Body of pancreas (tissue), 4 donors: ENCODE measurements around the gene NXPE1. TPM values are rescaled to one million over a fixed set of nuclear protein-coding genes. Genes with fewer than 3 reads are reported as not detected.

Experiments
- ATAC-seq: fragments of 150-250 bp; one replicate; pipeline ENCODE4 v1.9.1; 2016
- DNase-seq, 4 donors: peaks; one replicate each; pipeline ENCODE4 v3.0.0-alpha.2; 2019
- H3K27ac ChIP-seq, 4 donors: fragments of 200-600 bp; sonication (generic); 1 replicate in 3 of 4; 2 replicates in 1 of 4; pipeline versions ENCODE4 v1.5.1 to v1.6.1; 2016 to 2019; ENCODE audit warnings: mild to moderate bottlenecking in 1 of 4, mixed read lengths in 1 of 4, moderate library complexity in 1 of 4
- H3K27me3 ChIP-seq, 2 donors: fragments of 200-600 bp; sonication (generic); one replicate each; pipeline ENCODE4 v1.6.0; 2016; ENCODE audit warnings: mild to moderate bottlenecking in 1 of 2
- H3K36me3 ChIP-seq, 2 donors: fragments of 200-600 bp; sonication (generic); replicated peaks in 1 of 2; 2 replicates each; pipeline ENCODE4 v1.5.1; 2016; ENCODE audit warnings: low read depth in 2 of 2; ENCODE audit not compliant: insufficient read depth in 1 of 2
- H3K4me1 ChIP-seq: fragments of 200-600 bp; sonication (generic); one replicate; pipeline ENCODE4 v1.6.0; 2016
- H3K4me3 ChIP-seq, 2 donors: fragments of 200-600 bp; sonication (generic); 1 replicate in 1 of 2; 2 replicates in 1 of 2; pipeline ENCODE4 v1.5.1; 2016 to 2019
- H3K9me3 ChIP-seq, 3 donors: fragments of 200-600 bp; sonication (generic); 1 replicate in 2 of 3; 2 replicates in 1 of 3; pipeline ENCODE4 v1.5.1; 2016
- CTCF ChIP-seq, 7 experiments: fragments of 450-650 bp in 4 of 7; fragments of 200-600 bp in 3 of 7; sonication (generic) in 3 of 7; IDR thresholded peaks; one replicate each; pipeline ENCODE4 v1.5.1; 2016 to 2019; ENCODE audit warnings: antibody characterized with exemption in 7 of 7
- POLR2A ChIP-seq, 3 donors: fragments of 450-650 bp; IDR thresholded peaks; one replicate each; pipeline ENCODE4 v1.6.1; 2016; ENCODE audit warnings: antibody characterized with exemption in 3 of 3, mild to moderate bottlenecking in 2 of 3
- WGBS, 2 donors: methylation state at CpG; one replicate each; pipeline ENCODE4 v1.1.5; 2017; 5-methylcytosine and 5-hydroxymethylcytosine counted together
- intact Hi-C: fragments of 100-400 bp; cut with DNase I; formaldehyde crosslinking; loops from one replicate; pipeline ENCODE4 v1.15.1; 2023
- small RNA-seq: library from RNA; depleted of rRNA; stranded (forward); fragments of <200 nt; gene quantifications from one replicate; pipeline ENCODE3, GENCODE V24; 2016
- total RNA-seq, 2 donors: library from RNA; depleted of rRNA; stranded (reverse); fragments of >200 nt; gene quantifications; one replicate each; pipeline ENCODE4 v1.1.0, GENCODE V29; 2016

The NXPE1 gene
- total RNA-seq, 2 donors from 2014 or later = not detected

DNA sequence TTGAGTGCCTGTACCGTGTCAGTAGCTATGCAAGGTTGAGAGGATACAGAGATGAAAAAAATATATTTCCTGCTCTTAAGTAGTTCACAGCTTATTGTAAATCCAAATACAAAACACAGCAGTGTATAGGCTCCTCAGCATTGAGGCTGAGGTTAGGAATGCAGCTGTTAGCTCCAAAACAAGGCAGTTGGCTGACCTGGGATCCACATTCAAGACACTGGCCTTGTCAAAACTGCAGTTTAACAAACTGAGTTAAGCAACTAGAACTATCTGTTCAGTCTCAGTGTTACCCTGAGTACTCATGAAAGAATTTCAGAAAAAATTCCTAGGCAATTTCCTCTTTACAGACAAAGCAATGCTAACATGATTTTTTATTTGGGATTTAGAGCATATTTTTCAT lies 77.6 kb downstream of the NXPE1 start:
- no peak overlapping the region for H3K27ac ChIP-seq
- no peaks in the 10 kb centered on the region for H3K9me3 ChIP-seq
- H3K4me3 ChIP-seq = no peak overlapping the region
- ATAC-seq (no peak), DNase-seq (no peak)
- WGBS, 2 donors = 81 to 86% methylated on average over 1 of the region's 1 CpG
- intact Hi-C loops = no loop called here
- TF ChIP-seq CTCF (IDR thresholded peaks at IDR 0.05) (no peak), POLR2A (IDR thresholded peaks at IDR 0.05) (no peak)
- H3K4me1 ChIP-seq = no peaks in the 10 kb centered on the region
- no peaks in the 10 kb centered on the region for H3K36me3 ChIP-seq
- no peaks in the 10 kb centered on the region for H3K27me3 ChIP-seq

DNA sequence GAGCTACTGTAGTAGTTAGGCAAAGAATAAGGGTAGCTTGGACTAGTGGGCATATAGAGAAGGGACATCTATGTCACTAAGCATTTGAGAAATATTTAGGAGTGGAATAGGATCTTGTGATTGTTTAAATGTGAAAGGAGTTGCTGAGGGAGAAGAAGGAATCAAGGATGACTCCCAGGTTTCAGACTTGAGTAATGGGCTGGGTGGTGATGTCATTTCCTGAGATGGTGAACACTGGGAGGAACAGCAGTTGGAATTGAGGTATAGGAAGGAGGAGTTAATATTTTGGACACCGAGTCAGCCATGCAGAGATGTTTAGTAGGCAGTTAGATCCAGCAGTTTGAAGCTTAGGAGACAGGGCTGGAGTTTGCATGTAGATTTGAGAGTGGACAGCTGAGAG lies 80.3 kb downstream of the NXPE1 start:
- no peaks in the 10 kb centered on the region for H3K9me3 ChIP-seq
- ATAC-seq = no peak
- DNase-seq = no peak
- no peaks in the 10 kb centered on the region for H3K4me1 ChIP-seq
- H3K4me3 ChIP-seq = no peak overlapping the region
- no peaks in the 10 kb centered on the region for H3K36me3 ChIP-seq
- no peak overlapping the region for H3K27ac ChIP-seq
- intact Hi-C loops = no loop called here
- TF ChIP-seq CTCF (IDR thresholded peaks at IDR 0.05) (no peak), POLR2A (IDR thresholded peaks at IDR 0.05) (no peak)
- WGBS, 2 donors = 56 to 81% methylated on average over 1 of the region's 1 CpG
- H3K27me3 ChIP-seq = no peaks in the 10 kb centered on the region

- WGBS, 2 donors = 62 to 81% methylated on average over 4 of the region's 4 CpGs
- H3K27me3 ChIP-seq = no peaks in the 10 kb centered on the region
- DNase-seq (no peak), ATAC-seq (no peak)
- intact Hi-C loops = no loop called here
- TF ChIP-seq POLR2A (IDR thresholded peaks at IDR 0.05) (no peak), CTCF (IDR thresholded peaks at IDR 0.05) (no peak)
- no peak overlapping the region for H3K4me3 ChIP-seq
- no peaks in the 10 kb centered on the region for H3K4me1 ChIP-seq
- no peak overlapping the region for H3K27ac ChIP-seq
- no peaks in the 10 kb centered on the region for H3K36me3 ChIP-seq
- H3K9me3 ChIP-seq = no peaks in the 10 kb centered on the region
Measured at GRCh38 chr11:114478768-114479167, 80.9 kb downstream of the NXPE1 start.

DNA sequence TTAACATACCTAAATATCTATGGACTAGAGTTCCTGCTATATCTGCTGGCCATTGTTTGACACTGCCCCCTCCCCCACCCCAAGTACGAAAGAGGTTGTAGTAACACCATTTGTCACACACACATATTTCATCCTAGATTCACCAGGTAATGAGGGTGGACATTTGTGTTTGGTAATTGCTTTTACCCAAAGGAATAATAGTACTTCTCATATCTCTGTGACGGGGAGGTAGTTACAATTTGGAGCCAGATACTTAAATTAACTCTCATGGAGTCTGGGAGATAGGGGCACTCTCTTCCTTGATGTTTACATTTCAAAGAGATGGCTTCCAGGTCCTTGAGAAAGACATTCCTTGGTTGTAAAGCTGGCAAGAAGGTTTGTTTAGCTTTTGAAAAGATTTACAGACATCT lies 81.7 kb downstream of the NXPE1 start:
- intact Hi-C loops = no loop called here
- ATAC-seq = no peak
- no peak for DNase-seq
- H3K9me3 ChIP-seq = no peaks in the 10 kb centered on the region
- no peaks in the 10 kb centered on the region for H3K27me3 ChIP-seq
- H3K4me3 ChIP-seq = no peak overlapping the region
- H3K27ac ChIP-seq = no peak overlapping the region
- H3K36me3 ChIP-seq = no peaks in the 10 kb centered on the region
- no peak for TF ChIP-seq CTCF (IDR thresholded peaks at IDR 0.05)
- no peak for TF ChIP-seq POLR2A (IDR thresholded peaks at IDR 0.05)
- 23 to 25% methylated on average over 2 of the region's 2 CpGs for WGBS, 2 donors
- no peaks in the 10 kb centered on the region for H3K4me1 ChIP-seq

DNA sequence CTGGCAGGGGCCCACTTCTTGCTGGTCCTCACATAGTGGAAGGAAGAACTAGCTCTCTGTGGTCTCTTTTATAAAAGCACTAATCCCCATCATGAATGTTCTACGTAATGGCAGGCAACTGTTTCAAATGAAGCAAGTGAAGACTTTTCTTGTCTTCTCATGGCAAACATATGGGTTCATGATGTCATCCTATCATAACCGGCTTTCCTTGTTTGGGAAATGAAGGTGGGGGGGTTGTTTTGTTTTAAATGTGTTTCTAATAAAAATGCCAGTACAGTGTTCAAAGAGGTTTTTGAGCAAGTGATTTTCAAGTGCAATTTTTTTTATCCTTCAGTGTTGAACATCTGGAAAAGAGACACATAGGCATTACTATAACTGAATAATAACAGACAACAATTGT lies 87.0 kb downstream of the NXPE1 start:
- H3K4me3 ChIP-seq = no peak overlapping the region
- intact Hi-C loops = no loop called here
- TF ChIP-seq POLR2A (IDR thresholded peaks at IDR 0.05) (no peak), CTCF (IDR thresholded peaks at IDR 0.05) (no peak)
- no peaks in the 10 kb centered on the region for H3K27me3 ChIP-seq
- DNase-seq = no peak
- H3K9me3 ChIP-seq = no peaks in the 10 kb centered on the region
- ATAC-seq = no peak
- H3K4me1 ChIP-seq = no peaks in the 10 kb centered on the region
- no peaks in the 10 kb centered on the region for H3K36me3 ChIP-seq
- 86% methylated on average over 2 of the region's 2 CpGs for WGBS, 2 donors
- no peak overlapping the region for H3K27ac ChIP-seq

Small RNA genes within 50 kb of the gene (small RNA-seq; reads per million reads assigned to genes)
- gene RF01210 = not detected

Other genes with a start within 250 kb of the NXPE1 start
- 1 to 10 TPM; 5.4 to 8.2 TPM for gene C11orf71, start 159.4 kb downstream of the NXPE1 start, total RNA-seq
- 1 to 10 TPM; 7.6 to 9.6 TPM for gene RBM7, start 159.2 kb downstream of the NXPE1 start, total RNA-seq
- 10 to 100 TPM; 92.1 to 95.9 TPM for gene REXO2, start 120.4 kb downstream of the NXPE1 start, total RNA-seq
- gene NXPE4, start 35.9 kb upstream of the NXPE1 start, total RNA-seq = not detected
- gene NXPE2, start 118.6 kb upstream of the NXPE1 start, total RNA-seq = not detected